GM19023 (cell line): ENCODE results near the gene CCM2L.
"Not testable (repeated sequence)": the region's sequence is repeated elsewhere in the genome, so short reads cannot be mapped to it uniquely, and the experiment has no call there.

Experiments
- ATAC-seq: cut with Tn5 transposase; IDR thresholded peaks from one replicate; pipeline ENCODE4 v1.9.1; 2021; ENCODE audit warnings: mild to moderate bottlenecking, moderate library complexity; ENCODE audit not compliant: unreplicated experiment

Gene CCM2L

GRCh38 chr20:32028647-32029372, 18.6 kb downstream of the CCM2L start:
- ATAC-seq = no peak

DNA sequence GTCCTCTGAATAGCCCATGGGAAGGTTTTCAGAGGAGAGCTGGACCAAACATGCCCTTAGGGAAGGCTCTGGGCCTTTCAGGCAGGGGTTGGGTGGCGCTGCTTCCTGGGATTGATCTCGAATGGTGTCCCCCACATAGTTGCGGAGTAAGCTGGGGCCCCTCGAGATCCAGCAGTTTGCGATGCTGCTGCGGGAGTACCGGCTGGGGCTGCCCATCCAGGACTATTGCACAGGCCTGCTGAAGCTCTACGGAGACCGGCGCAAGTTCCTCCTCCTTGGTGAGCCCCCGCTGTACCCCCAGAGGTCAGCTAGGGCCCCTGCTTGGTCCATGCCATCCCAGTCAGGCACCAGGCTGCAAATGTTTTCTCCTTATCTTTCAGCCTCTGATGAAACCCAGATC, 19.3 kb downstream of the CCM2L start:
- ATAC-seq = no peak

DNA sequence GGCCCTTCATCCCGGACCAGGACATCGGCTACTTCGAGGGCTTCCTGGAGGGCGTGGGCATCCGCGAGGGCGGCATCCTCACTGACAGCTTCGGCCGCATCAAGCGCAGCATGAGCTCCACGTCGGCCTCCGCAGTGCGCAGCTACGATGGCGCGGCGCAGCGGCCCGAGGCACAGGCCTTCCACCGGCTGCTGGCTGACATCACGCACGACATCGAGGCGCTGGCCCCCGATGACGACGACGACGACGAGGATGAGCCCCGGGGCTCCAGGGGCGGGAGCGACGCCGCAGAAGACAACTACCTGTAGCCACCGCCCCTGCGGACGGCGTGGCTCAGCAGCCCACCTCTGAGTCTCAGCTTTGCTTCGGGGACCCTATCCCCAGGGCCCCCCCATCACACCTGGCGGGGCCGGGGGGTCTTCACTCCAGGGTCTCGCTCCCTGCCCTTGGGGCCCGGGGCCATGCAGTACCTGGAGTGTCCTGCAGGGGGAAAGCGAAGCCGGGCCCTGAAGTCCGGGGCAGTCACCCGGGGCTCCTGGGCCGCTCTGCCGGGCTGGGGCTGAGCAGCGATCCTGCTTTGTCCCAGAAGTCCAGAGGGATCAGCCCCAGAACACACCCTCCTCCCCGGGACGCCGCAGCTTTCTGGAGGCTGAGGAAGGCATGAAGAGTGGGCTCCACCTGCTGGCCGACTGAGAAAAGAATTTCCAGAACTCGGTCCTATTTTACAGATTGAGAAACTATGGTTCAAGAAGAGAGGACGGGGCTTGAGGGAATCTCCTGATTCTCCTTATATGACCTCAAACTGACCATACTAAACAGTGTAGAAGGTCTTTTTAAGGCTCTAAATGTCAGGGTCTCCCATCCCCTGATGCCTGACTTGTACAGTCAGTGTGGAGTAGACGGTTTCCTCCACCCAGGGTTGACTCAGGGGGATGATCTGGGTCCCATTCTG, 21.0 kb downstream of the CCM2L start:
- ATAC-seq = no peak

DNA sequence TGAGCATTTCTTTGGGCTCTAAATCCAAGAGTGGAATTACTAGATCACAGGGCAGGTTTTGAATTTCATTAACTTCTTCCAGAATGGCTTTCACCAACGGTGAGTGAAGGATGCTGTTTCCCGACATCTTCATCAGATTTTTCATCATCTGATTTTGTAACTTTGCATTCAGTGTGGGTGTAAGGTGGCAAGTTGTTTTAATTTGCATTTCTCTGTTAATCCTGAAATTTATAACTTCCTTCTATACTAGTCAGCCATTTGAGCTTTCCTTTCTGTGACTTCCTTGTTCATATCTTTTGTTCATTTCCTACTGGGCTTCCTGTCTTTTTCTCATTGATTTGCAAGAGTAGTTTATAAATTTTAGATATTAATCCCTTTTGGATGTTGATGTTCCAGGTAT, 23.1 kb downstream of the CCM2L start:
- ATAC-seq = no peak

- ATAC-seq = not testable (repeated sequence)
These were observed 23.5 kb downstream of the CCM2L start for GRCh38 chr20:32033721-32034120.

DNA sequence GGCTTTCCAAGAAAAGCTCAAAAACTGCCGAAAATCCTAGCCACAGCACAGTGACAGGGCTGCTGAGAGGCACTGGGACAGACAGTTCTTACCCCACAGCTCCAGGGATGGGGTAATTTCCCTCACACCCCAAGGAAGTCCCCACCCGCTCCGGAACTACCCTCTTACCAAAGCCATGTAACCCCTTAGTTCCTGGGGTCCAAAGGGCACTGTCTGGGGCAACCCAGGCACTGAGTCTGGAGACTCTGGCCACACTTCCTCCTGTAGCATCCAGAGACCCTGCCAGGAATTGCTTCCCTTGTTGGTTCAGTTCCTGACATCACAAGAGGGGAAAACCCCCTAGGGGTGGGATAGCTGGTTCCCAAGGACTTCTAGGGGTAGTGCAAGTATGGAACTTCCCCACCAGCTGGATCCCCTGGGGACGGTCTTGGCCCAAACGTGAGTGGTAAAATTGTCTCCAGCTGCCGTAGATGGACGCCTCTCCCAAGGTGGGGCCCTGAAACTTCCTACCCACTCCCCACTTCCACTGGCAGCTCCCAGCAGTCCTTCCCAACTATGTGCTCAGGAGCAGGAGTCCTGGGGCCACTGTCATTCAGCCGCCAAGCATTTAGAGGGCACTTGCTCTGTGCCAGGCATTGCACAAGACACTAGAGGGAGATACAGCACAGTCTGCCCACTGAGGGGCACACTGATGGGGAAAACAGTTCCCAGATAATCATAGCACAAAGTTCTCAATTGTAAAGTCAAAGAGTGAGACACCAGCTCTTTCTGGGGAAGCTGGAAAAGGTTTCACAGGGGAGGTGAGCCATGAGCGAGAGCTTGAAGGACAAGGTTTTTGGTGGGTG, 24.6 kb downstream of the CCM2L start:
- ATAC-seq = no peak

- ATAC-seq = no peak
These were observed 25.2 kb downstream of the CCM2L start for GRCh38 chr20:32035426-32035779.

- no peak for ATAC-seq
These were observed 26.0 kb downstream of the CCM2L start for GRCh38 chr20:32036252-32036651.

DNA sequence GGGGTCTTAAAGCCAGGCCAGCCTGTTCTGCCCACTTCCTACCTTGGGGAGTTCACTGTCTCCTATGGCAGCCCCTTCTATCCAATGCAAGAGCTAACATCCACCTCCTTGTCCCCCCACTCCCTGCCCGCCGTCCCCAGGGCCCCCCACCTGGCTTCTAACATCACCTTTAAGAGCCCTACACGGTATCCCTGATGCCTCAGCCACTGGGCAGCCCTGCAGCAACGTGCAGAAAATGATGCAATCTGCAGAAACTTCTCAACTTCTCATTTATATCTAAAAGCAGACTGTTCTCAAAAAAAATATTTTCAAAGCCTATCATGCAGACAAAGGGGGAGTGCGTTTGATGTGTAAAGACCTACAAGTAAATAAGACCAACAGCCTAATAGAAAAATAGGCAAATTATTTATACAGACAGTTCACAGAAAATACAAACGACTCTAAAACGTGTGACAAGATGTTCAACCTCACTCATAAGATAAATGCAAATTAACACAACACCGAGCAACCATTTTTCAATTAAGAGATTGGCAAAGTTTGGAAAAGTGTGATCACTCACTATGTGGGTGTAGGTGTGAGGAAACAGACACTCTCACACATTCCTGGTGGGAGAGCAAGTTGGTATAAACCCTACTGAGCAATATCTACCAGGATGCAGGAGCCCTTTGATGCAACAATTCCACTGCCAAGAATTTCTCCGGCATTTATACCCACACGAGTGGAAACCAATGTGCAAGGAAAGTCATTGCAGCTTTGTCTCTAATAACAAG, 26.7 kb downstream of the CCM2L start:
- ATAC-seq = no peak

DNA sequence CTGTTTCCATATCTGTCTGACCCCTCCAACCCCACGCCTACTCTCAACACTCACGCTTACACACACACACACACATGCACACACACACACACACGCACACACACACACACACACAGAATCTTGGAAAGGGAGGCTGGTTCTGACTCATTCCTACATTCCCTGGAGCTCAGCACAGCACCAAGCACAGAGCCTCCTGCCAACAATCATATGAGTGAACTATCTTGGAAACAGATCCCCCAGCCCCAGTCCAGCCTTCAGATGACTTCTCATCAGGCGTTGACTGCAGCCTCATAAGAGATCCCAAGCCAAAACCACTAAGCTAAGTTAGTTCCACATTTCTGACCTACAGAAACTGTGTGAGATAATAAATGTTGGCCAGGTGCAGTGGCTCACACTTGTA, 27.7 kb downstream of the CCM2L start:
- ATAC-seq = no peak

GRCh38 chr20:32040142-32040953, 30.1 kb downstream of the CCM2L start:
- peak; percentile 57 for ATAC-seq

- no peak for ATAC-seq
These were observed 35.8 kb downstream of the CCM2L start for GRCh38 chr20:32045999-32046398.

- ATAC-seq = no peak
These were observed 40.1 kb downstream of the CCM2L start for GRCh38 chr20:32050324-32050841.

DNA sequence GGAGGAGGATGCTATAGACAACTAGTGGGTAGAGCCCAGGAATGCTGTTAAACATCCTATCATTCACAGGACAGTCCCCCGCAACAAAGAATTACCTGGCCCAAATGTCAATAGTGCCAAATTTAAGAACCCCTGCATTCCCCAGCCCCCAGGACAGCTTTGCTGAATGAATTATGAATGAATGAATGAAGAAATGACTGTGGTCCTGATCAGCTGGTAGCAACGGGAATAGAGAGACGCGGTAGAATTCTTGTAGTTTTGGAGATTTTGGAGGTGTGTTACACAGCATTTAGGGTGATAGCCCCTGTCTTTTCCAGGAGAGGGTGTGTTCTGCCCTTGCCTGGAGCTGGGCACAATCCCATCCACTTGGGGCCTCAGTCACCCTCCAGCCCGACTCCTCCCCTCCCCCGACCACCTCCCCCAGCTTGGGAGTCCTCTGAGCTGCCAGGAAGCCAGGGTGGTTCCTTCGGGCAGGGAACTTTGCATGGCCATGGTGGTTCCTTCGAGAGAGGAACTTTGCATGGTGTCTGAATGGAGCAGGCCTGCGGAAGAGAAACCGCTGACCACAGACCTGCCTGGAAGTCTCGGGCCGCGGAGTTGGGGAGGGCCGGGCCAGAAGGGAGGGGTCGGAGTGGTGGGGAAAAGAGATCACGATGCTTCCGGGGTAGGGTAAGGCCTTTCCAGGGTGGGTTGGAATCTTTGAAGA, 40.8 kb downstream of the CCM2L start:
- ATAC-seq = no peak

DNA sequence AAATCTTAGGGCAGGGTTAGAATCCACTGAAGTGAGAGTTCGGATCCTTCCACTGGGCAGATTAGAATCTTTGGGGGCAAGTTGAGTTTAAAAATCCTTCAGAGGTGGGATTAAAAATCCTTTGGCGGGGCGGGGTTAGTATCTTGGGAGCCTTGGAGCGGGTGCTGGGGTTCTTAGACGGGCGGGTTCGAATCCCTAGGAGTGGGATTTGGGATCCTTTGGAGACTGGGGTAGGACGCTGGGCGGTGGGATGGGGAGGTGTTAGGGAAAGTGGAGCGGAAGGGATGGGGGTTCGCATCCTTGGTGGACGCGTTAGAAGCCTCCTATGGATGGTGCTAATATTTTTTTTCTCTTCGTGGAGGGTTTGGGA, 41.5 kb downstream of the CCM2L start:
- ATAC-seq = no peak

DNA sequence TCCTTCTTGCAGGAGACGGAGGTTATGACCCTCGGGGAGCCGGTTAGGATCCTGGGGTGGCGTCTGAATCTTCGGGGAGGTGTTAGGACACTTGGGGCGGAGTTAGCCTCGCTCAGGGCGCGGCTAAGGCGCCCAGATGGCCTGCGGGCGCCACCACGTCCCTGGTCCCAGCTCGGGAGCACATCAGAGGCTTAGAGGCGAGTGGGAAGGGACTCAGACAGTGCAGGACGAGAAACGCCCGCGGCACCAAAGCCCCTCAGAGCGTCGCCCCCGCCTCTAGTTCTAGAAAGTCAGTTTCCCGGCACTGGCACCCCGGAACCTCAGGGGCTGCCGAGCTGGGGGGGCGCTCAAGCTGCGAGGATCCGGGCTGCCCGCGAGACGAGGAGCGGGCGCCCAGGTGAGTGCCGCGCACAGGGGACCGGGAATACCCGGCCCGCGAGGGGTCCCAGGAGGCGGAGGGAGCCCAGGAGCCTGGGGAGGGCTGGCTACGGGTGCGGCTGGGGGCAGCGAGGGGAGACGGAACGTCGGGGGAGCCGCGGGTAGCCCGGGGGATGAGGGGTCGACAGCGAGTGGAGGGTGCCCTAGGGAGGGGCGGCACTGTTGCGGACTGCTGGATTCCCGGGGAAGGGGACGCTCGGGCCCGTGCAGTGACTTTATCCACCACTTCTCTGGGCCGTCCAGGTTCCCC, 42.0 kb downstream of the CCM2L start, which contains the start of gene HCK:
Gene HCK, plus strand, starts transcription at position 153 of the 688 bp plus-strand sequence.
- no peak for ATAC-seq

- no peak for ATAC-seq
These were observed 42.6 kb downstream of the CCM2L start for GRCh38 chr20:32052778-32053362.

- ATAC-seq = no peak
These were observed 43.4 kb downstream of the CCM2L start for GRCh38 chr20:32053648-32054047.
